HL-60 (cell line): Measurements from ENCODE around the gene NRG4.

ENCODE experiments used
- DNase-seq, 2 experiments: peaks; one replicate each; pipeline ENCODE4 v3.0.0-alpha.2; 2010 to 2020; ENCODE audit warnings: low read depth in 1 of 2, low spot score in 1 of 2
- H3K27ac ChIP-seq: fragments of 250-450 bp; sonication (Bioruptor Pico); replicated peaks from 2 replicates; pipeline ENCODE4 v1.5.1; 2020; ENCODE audit warnings: mild to moderate bottlenecking, moderate library complexity
- H3K27me3 ChIP-seq: fragments of 250-450 bp; sonication (Bioruptor Pico); 2 replicates; pipeline ENCODE4 v1.5.1; 2021; ENCODE audit warnings: mild to moderate bottlenecking, moderate library complexity; ENCODE audit not compliant: insufficient read depth, poor library complexity, severe bottlenecking
- H3K4me3 ChIP-seq: replicated peaks from 2 replicates; pipeline ENCODE4 v1.5.1; 2011; ENCODE audit warnings: mild to moderate bottlenecking, control low read depth, low read length; ENCODE audit not compliant: insufficient read depth
- GABPA ChIP-seq: IDR thresholded peaks from 2 replicates; pipeline ENCODE4 v1.6.1; 2012; ENCODE audit warnings: low read depth
- POLR2AphosphoS5 ChIP-seq: IDR thresholded peaks from 2 replicates; pipeline ENCODE4 v1.6.1; 2012; ENCODE audit warnings: low read depth
- SPI1 ChIP-seq: IDR thresholded peaks from 2 replicates; pipeline ENCODE4 v1.6.1; 2012; ENCODE audit warnings: low read depth, mild to moderate bottlenecking, borderline replicate concordance
- TF ChIP-seq, protein P1 (sequence below): IDR thresholded peaks from 2 replicates; pipeline ENCODE4 v1.6.1; 2012; ENCODE audit warnings: low read depth; ENCODE audit not compliant: insufficient replicate concordance
- TF ChIP-seq, protein P2 (sequence below): IDR thresholded peaks from one replicate; pipeline ENCODE4 v1.5.1; 2011; ENCODE audit warnings: low read length, control low read depth, inconsistent platforms; ENCODE audit not compliant: insufficient read depth

NRG4 gene

DNA sequence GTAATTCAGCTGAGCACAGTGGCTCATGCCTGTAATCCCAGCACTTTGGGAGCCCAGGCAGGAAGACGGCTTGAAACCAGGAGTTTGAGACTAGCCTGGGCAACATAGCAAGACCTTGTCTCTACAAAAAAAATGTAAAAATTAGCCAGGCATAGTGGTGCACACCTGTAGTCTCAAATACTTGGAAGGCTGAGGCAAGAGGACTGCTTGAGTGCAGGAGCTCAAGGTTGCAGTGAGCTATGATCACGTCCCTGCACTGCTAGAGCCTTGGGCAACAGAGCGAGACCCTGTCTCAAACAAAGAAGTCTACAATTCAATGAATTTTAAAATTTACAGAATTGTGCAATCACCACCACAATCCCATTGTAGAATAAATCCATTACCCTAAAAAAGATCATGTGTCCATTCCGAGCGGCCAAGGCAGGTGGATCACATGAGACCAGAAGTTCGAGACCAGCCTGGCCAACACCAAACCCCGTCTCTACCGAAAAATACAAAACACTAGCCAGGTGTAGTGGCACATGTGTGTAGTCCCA is 63.4 kb downstream of the NRG4 start:
- no peaks in the 10 kb centered on the region for H3K27me3 ChIP-seq
- H3K4me3 ChIP-seq, result no peak overlapping the region
- TF ChIP-seq, protein P1, sequence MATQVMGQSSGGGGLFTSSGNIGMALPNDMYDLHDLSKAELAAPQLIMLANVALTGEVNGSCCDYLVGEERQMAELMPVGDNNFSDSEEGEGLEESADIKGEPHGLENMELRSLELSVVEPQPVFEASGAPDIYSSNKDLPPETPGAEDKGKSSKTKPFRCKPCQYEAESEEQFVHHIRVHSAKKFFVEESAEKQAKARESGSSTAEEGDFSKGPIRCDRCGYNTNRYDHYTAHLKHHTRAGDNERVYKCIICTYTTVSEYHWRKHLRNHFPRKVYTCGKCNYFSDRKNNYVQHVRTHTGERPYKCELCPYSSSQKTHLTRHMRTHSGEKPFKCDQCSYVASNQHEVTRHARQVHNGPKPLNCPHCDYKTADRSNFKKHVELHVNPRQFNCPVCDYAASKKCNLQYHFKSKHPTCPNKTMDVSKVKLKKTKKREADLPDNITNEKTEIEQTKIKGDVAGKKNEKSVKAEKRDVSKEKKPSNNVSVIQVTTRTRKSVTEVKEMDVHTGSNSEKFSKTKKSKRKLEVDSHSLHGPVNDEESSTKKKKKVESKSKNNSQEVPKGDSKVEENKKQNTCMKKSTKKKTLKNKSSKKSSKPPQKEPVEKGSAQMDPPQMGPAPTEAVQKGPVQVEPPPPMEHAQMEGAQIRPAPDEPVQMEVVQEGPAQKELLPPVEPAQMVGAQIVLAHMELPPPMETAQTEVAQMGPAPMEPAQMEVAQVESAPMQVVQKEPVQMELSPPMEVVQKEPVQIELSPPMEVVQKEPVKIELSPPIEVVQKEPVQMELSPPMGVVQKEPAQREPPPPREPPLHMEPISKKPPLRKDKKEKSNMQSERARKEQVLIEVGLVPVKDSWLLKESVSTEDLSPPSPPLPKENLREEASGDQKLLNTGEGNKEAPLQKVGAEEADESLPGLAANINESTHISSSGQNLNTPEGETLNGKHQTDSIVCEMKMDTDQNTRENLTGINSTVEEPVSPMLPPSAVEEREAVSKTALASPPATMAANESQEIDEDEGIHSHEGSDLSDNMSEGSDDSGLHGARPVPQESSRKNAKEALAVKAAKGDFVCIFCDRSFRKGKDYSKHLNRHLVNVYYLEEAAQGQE, result no peak
- TF ChIP-seq GABPA (no peak), SPI1 (no peak), POLR2AphosphoS5 (no peak)
- TF ChIP-seq, protein P2, sequence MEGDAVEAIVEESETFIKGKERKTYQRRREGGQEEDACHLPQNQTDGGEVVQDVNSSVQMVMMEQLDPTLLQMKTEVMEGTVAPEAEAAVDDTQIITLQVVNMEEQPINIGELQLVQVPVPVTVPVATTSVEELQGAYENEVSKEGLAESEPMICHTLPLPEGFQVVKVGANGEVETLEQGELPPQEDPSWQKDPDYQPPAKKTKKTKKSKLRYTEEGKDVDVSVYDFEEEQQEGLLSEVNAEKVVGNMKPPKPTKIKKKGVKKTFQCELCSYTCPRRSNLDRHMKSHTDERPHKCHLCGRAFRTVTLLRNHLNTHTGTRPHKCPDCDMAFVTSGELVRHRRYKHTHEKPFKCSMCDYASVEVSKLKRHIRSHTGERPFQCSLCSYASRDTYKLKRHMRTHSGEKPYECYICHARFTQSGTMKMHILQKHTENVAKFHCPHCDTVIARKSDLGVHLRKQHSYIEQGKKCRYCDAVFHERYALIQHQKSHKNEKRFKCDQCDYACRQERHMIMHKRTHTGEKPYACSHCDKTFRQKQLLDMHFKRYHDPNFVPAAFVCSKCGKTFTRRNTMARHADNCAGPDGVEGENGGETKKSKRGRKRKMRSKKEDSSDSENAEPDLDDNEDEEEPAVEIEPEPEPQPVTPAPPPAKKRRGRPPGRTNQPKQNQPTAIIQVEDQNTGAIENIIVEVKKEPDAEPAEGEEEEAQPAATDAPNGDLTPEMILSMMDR, result no peak
- H3K27ac ChIP-seq, result no peak overlapping the region
- DNase-seq, result no peak

DNA sequence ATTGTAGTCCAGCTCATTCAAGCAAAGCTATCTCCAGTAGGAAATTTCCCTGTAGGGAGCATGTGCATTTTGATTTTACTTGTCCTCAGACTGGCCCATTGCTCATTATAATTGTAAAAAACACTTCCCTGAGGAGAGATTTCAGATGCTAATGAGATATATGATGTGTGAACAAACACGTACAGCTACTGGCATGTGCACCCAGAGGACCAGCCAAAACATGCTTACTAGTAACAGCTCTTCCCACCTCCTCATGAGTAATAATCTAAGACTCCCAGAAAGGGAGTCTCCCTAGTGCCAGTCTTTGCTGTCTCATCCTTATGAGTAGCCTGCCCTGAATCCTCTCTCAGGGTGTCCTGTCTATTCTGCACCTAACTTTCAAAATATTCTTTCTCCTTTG is 65.1 kb downstream of the NRG4 start:
- TF ChIP-seq GABPA (no peak), POLR2AphosphoS5 (no peak), SPI1 (no peak)
- TF ChIP-seq, protein P2, result no peak
- TF ChIP-seq, protein P1, result no peak
- Histone ChIP-seq H3K27ac (no peak overlapping the region), H3K4me3 (no peak overlapping the region), H3K27me3 (no peaks in the 10 kb centered on the region)
- no peak for DNase-seq

DNA sequence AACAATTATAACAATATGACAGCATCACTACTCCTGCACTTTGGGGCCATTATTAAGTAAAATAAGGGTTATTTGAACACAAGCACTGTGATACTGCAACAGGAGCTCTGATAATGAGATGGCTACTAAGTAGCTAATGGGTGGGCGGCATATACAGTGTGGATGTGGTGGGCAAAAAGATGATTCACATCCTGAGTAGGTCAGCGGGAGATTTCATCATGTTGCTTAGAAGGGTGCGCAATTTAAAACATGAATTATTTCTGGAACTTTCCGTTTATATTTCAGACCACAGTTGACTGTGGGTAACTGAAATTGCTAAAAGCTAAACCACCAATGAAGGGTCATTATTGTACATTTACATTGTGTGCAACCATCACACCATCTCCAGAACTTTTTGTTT is 66.3 kb downstream of the NRG4 start:
- H3K27me3 ChIP-seq, result no peaks in the 10 kb centered on the region
- no peak overlapping the region for H3K4me3 ChIP-seq
- TF ChIP-seq POLR2AphosphoS5 (no peak), SPI1 (no peak), GABPA (no peak)
- TF ChIP-seq, protein P1, result no peak
- TF ChIP-seq, protein P2, result no peak
- peak in 1 of 2 experiments; percentile 64 for DNase-seq
- H3K27ac ChIP-seq, result no peak overlapping the region
